ENCODE data around the gene CASP9.
"Not testable (repeated sequence)": the region's sequence is repeated elsewhere in the genome, so short reads cannot be mapped to it uniquely, and the experiment has no call there.

DNA sequence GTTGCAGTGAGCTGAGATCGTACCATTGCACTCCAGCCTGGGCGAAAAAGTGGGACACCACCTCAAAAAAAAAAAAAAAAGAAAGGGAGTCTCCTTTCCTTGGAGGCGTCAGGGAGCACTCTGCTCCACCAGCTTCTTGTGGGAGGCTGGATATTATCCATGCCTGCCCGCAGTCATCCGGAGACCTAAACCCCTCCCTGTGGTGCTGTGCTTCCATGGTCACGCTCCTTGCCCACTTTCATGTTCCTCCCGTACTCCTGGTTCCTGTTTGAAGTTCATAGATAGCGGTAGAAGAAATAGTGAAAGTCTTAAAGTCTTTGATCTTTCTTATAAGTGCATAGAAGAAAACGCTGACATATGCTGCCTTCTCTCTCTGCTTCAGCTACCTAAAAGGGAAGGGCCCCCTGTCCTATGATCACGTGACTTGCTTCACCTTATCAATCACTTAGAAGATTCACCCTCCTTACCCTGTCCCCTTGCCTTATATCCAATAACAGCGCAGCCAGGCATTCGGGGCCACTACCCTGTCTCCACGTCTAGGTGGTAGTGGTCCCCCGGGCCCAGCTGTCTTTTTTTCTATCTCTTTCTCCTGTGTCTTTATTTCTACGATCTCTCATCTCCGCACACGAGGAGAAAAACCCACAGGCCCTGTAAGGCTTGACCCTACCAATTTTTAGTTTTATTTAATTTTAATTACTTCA, 2.7 kb downstream of the CASP9 start:
- TF ChIP-seq, protein P1, sequence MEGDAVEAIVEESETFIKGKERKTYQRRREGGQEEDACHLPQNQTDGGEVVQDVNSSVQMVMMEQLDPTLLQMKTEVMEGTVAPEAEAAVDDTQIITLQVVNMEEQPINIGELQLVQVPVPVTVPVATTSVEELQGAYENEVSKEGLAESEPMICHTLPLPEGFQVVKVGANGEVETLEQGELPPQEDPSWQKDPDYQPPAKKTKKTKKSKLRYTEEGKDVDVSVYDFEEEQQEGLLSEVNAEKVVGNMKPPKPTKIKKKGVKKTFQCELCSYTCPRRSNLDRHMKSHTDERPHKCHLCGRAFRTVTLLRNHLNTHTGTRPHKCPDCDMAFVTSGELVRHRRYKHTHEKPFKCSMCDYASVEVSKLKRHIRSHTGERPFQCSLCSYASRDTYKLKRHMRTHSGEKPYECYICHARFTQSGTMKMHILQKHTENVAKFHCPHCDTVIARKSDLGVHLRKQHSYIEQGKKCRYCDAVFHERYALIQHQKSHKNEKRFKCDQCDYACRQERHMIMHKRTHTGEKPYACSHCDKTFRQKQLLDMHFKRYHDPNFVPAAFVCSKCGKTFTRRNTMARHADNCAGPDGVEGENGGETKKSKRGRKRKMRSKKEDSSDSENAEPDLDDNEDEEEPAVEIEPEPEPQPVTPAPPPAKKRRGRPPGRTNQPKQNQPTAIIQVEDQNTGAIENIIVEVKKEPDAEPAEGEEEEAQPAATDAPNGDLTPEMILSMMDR (IDR thresholded peaks at IDR 0.05) = not testable (repeated sequence)
- TF ChIP-seq ZFX (IDR thresholded peaks at IDR 0.05; ENCODE audit: borderline replicate concordance) = not testable (repeated sequence)
